ENCODE data around the gene LRRC45. TPM values are rescaled to one million over a fixed set of nuclear protein-coding genes. Genes with fewer than 3 reads are reported as not detected.

The LRRC45 gene
- total RNA-seq, 1 experiment from 2014 or later: 41.5 TPM

DNA sequence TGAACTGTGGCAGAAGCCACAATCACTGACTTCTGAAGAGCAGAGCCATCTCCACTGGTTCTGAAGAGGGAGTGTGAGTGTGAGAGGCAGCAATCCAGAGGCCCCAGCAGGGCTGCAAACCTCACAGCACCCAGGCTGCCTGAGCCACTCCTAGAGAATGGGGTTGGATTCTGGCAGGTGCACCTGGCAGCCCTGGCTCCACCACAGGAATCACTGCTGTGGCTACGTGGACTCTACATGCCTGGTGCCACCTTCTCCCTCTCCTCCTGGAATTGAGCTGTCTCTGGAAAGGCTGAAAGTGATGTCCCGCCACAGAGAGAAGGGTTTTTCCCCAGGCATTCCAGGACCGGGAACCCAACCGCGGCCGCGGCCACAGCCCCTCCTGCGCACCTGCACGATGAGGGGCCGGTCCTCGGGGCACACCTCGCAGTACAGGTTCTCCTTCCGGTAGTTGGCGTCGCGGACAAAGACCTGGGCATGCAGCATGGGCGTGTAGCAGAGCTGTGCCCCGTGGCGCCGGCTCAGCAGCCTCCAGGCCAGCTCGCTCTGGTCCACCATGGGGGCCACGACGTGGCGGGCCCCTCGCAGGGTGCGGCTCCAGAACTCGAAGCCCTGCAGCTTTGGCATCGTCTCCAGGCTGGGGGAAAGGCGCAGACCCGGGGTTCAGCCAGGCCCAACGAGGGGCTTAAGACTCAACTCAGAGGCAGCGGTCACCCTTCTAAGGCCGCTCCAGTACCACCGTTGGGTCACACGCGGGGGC lies 41.5 kb downstream of the LRRC45 start:
- Histone ChIP-seq H3F3A (ENCODE audit: insufficient read depth, low read depth) (no peaks in the 10 kb centered on the region), H3K4me3 (peak overlapping the region; percentile 71), H3K27ac (no peak overlapping the region), H2AFZ (peak overlapping the region; percentile 64; the same call in 1 of the 2 replicates), H3K27me3 (ENCODE audit: insufficient read depth, low read depth) (no peaks in the 10 kb centered on the region), H3K9me3 (ENCODE audit: insufficient read depth, low read depth) (no peaks in the 10 kb centered on the region), H3K4me1 (replicated peaks; ENCODE audit: insufficient read depth) (peaks cover 9% of the 10 kb centered on the region; the same call in 1 of the 2 replicates), H3K36me3 (ENCODE audit: low read depth) (no peaks in the 10 kb centered on the region), H3K4me2 (peak overlapping the region; percentile 89), H3K9me2 (ENCODE audit: insufficient read depth) (no peaks in the 10 kb centered on the region), H3K79me2 (ENCODE audit: low read depth) (peaks cover 17% of the 10 kb centered on the region; the same call in 1 of the 2 replicates), H4K20me1 (ENCODE audit: insufficient read depth) (no peaks in the 10 kb centered on the region)
- POLR2A ChIA-PET (ENCODE audit: unreplicated experiment): interaction anchor here (0.7 to 1.2 kb wide), 2 partner anchors 27 to 177 kb away, joined by 3 to 5 read pairs; partner anchors contain the start of gene DCXR
- intact Hi-C loops (cut with micrococcal nuclease; ENCODE audit: unreplicated experiment): no loop called here
- CTCF ChIA-PET: interaction anchor here (0.9 kb wide), 1 partner anchor 27 kb away, joined by 3 read pairs; the partner anchor contains the start of gene DCXR
- TF ChIP-seq, protein P1, sequence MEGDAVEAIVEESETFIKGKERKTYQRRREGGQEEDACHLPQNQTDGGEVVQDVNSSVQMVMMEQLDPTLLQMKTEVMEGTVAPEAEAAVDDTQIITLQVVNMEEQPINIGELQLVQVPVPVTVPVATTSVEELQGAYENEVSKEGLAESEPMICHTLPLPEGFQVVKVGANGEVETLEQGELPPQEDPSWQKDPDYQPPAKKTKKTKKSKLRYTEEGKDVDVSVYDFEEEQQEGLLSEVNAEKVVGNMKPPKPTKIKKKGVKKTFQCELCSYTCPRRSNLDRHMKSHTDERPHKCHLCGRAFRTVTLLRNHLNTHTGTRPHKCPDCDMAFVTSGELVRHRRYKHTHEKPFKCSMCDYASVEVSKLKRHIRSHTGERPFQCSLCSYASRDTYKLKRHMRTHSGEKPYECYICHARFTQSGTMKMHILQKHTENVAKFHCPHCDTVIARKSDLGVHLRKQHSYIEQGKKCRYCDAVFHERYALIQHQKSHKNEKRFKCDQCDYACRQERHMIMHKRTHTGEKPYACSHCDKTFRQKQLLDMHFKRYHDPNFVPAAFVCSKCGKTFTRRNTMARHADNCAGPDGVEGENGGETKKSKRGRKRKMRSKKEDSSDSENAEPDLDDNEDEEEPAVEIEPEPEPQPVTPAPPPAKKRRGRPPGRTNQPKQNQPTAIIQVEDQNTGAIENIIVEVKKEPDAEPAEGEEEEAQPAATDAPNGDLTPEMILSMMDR (conservative IDR thresholded peaks at IDR 0.05): no peak
- no peak for TF ChIP-seq EZH2 (IDR thresholded peaks at IDR 0.05; ENCODE audit: low read depth)
- BruUV-seq (replicated peaks): TSS peak; percentile 42
- DNase-seq: peak; percentile 38 to 73

DNA sequence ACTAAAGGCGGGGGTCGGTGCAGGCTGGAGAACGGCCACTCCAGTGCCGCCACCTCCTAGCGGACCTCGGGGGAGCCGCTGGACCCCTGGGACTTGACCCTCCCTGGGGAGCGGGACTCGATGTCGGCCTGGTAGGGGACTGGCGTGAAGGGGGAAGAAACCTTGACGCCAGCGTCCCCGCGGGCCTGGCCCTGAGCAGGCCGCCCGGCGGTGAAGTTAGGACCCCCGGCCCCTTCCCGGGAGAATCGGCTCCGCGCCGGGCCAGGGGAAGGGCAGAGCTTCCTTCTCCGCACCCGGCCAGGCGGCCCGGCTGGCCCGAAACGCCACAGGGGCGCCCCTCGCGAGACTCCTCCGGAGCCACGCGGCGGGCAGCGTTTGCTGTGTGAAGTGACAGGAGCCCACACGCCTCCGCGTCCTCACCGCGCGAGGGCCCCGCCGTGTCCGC lies 42.1 kb downstream of the LRRC45 start:
- Histone ChIP-seq H3K27me3 (ENCODE audit: insufficient read depth, low read depth) (no peaks in the 10 kb centered on the region), H3K9me3 (ENCODE audit: insufficient read depth, low read depth) (no peaks in the 10 kb centered on the region), H3K9me2 (ENCODE audit: insufficient read depth) (no peaks in the 10 kb centered on the region), H3K4me1 (replicated peaks; ENCODE audit: insufficient read depth) (peaks cover 9% of the 10 kb centered on the region; the same call in 1 of the 2 replicates), H3K4me2 (peak overlapping the region; percentile 89), H2AFZ (peak overlapping the region; percentile 64; the same call in 1 of the 2 replicates), H3K36me3 (ENCODE audit: low read depth) (no peaks in the 10 kb centered on the region), H3K79me2 (ENCODE audit: low read depth) (peaks cover 17% of the 10 kb centered on the region; the same call in 1 of the 2 replicates), H3F3A (ENCODE audit: insufficient read depth, low read depth) (no peaks in the 10 kb centered on the region), H3K4me3 (peak overlapping the region; percentile 71), H3K27ac (no peak overlapping the region), H4K20me1 (ENCODE audit: insufficient read depth) (no peaks in the 10 kb centered on the region)
- no peak for DNase-seq
- ChIA-PET CTCF (interaction anchor here (0.6 kb wide), 2 partner anchors 28 to 105 kb away, joined by 3 read pairs; partner anchors contain the start of gene DCXR), POLR2A (ENCODE audit: unreplicated experiment) (interaction anchor here (1.2 kb wide), 1 partner anchor 27 kb away, joined by 5 read pairs; the partner anchor contains the start of gene DCXR)
- intact Hi-C loops (cut with micrococcal nuclease; ENCODE audit: unreplicated experiment): no loop called here
- no TSS peak for BruUV-seq (replicated peaks)
- TF ChIP-seq, protein P1 (conservative IDR thresholded peaks at IDR 0.05): no peak
- TF ChIP-seq EZH2 (IDR thresholded peaks at IDR 0.05; ENCODE audit: low read depth): no peak

DNA sequence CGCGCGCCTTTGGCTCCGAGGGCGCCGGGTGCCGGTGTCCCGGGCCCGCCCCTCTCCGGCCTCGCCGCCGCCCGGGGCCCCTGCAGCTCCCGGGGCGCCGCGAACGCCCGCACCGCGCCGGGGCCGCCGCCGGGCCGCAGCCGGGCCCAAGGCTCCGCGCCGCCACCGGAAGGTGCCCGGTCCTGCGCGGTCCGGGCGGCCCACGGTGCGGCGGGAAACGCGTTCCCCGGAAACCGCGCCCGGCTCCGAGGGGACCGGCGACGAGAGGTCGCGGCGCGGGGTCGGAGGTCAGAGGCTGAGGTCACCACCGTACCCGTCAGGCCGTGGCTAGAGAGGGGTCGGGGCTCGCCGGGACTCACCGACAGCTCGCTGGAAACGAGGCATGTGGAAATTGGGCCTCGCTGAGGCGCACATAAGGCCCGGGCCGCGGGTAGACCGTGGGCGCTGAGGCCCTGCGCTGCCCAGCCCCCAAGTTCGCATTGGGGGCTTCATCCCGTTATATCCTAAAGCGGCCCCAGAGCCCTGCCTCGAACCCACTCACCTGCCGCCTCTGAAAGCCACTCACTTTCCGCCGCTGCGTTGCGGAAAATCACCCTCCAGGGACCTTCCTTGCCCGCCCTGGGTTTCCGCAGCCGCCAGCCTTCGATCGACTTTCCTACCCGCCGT lies 42.7 kb downstream of the LRRC45 start, which contains the start of gene DUS1L:
Gene DUS1L, minus strand, starts transcription at position 167 of the 666 bp plus-strand sequence. CDS start 745 bp downstream, outside the sequence.
- Histone ChIP-seq H3F3A (ENCODE audit: insufficient read depth, low read depth) (no peaks in the 10 kb centered on the region), H4K20me1 (ENCODE audit: insufficient read depth) (no peaks in the 10 kb centered on the region), H3K9me3 (ENCODE audit: insufficient read depth, low read depth) (no peaks in the 10 kb centered on the region), H3K36me3 (ENCODE audit: low read depth) (no peaks in the 10 kb centered on the region), H3K4me2 (peak within 1 kb of the TSS; percentile 89), H2AFZ (peak within 1 kb of the TSS; percentile 92), H3K9me2 (ENCODE audit: insufficient read depth) (no peaks in the 10 kb centered on the region), H3K4me3 (peak within 1 kb of the TSS; percentile 71), H3K27ac (no peak within 1 kb of the TSS), H3K4me1 (replicated peaks; ENCODE audit: insufficient read depth) (peaks cover 9% of the 10 kb centered on the region; the same call in 1 of the 2 replicates), H3K79me2 (ENCODE audit: low read depth) (peaks cover 17% of the 10 kb centered on the region; the same call in 1 of the 2 replicates), H3K27me3 (ENCODE audit: insufficient read depth, low read depth) (no peaks in the 10 kb centered on the region)
- intact Hi-C loops (cut with micrococcal nuclease; ENCODE audit: unreplicated experiment): no loop called here
- ChIA-PET CTCF (interaction anchor here (0.6 kb wide), 2 partner anchors 28 to 105 kb away, joined by 3 read pairs; partner anchors contain the start of gene DCXR), POLR2A (ENCODE audit: unreplicated experiment) (interaction anchor here (1.2 kb wide), 1 partner anchor 28 kb away, joined by 5 read pairs; the partner anchor contains the start of gene DCXR)
- TF ChIP-seq, protein P1 (conservative IDR thresholded peaks at IDR 0.05): no peak
- no peak for TF ChIP-seq EZH2 (IDR thresholded peaks at IDR 0.05; ENCODE audit: low read depth)
- peak in 1 of 2 experiments; percentile 54 for DNase-seq
- BruUV-seq (replicated peaks): no TSS peak
